Hepatocyte (in vitro differentiated cells): ENCODE results near the gene HOMER1.

Experiments used
- EZH2phosphoT487 ChIP-seq: fragments of 200-600 bp; sonication (generic); IDR thresholded peaks from one replicate; pipeline ENCODE4 v1.6.1; 2018; ENCODE audit warnings: antibody characterized with exemption, mild to moderate bottlenecking, low read depth, moderate library complexity; ENCODE audit not compliant: unreplicated experiment, severe bottlenecking
- TF ChIP-seq, protein P1 (sequence below): fragments of 200-600 bp; sonication (generic); IDR thresholded peaks from 2 replicates; pipeline ENCODE4 v1.5.1; 2016; ENCODE audit warnings: antibody characterized with exemption, mild to moderate bottlenecking; ENCODE audit not compliant: poor library complexity

DNA sequence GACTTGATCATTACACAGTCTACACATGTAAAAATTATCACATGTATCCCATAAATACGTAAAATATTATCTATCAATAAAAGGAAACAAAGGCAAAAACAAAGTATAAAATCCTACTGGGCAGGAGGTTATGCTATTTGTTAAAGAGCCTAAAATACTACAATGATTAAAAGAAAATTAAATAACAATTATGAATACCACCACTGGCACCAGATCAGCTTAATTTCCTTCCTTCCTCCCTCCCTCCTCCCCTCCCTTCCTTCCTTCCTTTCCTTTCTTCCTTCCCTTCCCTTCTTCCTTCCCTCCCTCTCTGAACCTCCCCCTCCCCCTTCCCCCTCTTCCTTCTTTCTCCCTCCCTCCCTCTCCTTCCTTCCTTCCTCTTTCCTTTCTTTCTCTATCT is 127.3 kb downstream of the HOMER1 start:
- no peak for TF ChIP-seq EZH2phosphoT487
- TF ChIP-seq, protein P1, sequence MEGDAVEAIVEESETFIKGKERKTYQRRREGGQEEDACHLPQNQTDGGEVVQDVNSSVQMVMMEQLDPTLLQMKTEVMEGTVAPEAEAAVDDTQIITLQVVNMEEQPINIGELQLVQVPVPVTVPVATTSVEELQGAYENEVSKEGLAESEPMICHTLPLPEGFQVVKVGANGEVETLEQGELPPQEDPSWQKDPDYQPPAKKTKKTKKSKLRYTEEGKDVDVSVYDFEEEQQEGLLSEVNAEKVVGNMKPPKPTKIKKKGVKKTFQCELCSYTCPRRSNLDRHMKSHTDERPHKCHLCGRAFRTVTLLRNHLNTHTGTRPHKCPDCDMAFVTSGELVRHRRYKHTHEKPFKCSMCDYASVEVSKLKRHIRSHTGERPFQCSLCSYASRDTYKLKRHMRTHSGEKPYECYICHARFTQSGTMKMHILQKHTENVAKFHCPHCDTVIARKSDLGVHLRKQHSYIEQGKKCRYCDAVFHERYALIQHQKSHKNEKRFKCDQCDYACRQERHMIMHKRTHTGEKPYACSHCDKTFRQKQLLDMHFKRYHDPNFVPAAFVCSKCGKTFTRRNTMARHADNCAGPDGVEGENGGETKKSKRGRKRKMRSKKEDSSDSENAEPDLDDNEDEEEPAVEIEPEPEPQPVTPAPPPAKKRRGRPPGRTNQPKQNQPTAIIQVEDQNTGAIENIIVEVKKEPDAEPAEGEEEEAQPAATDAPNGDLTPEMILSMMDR = no peak
